HFF-Myc (cell line): Measurements from ENCODE around the gene SLC48A1.
A peak's percentile ranks its signal among the peaks of the same experiment; 100 is the strongest.

Source experiments
- DNase-seq: peaks from one replicate; pipeline ENCODE4 v3.0.0-alpha.2; 2011; ENCODE audit warnings: low read depth; ENCODE audit errors: extremely low read depth
- H3K4me3 ChIP-seq: replicated peaks from 2 replicates; pipeline ENCODE4 v1.5.1; 2011; ENCODE audit warnings: low read depth, mild to moderate bottlenecking, control low read depth, low read length
- CTCF ChIP-seq: IDR thresholded peaks from 2 replicates; pipeline ENCODE4 v1.5.1; 2012; ENCODE audit warnings: mild to moderate bottlenecking, low read depth, low read length, control low read depth; ENCODE audit errors: missing control alignments

SLC48A1 gene

GRCh38 chr12:47773062-47773857 lies at the start of gene SLC48A1:
SLC48A1 (plus strand) TSS chr12:47773238; CDS start chr12:47773305, 67 bp downstream.
- peak within 1 kb of the TSS; percentile 57 for H3K4me3 ChIP-seq
- TF ChIP-seq CTCF, result peak; percentile 21
- DNase-seq, result no peak

- no peak within 1 kb of the TSS for H3K4me3 ChIP-seq
- no peak for TF ChIP-seq CTCF
- DNase-seq, result no peak
Measured at GRCh38 chr12:47725091-47725772, 47.8 kb upstream of the SLC48A1 start, which contains the start of gene ENDOU. ENDOU (minus strand) TSS chr12:47725490; CDS start chr12:47725413, 77 bp downstream.

GRCh38 chr12:47725893-47726292 lies 47.1 kb upstream of the SLC48A1 start:
- no peak overlapping the region for H3K4me3 ChIP-seq
- peak; percentile 67 for DNase-seq
- no peak for TF ChIP-seq CTCF

- no peak for DNase-seq
- no peak overlapping the region for H3K4me3 ChIP-seq
- no peak for TF ChIP-seq CTCF
Measured at GRCh38 chr12:47729233-47729632, 43.8 kb upstream of the SLC48A1 start.

GRCh38 chr12:47730341-47730744 lies 42.7 kb upstream of the SLC48A1 start:
- no peak for DNase-seq
- TF ChIP-seq CTCF, result no peak

GRCh38 chr12:47731723-47732122 lies 41.3 kb upstream of the SLC48A1 start:
- no peak overlapping the region for H3K4me3 ChIP-seq
- TF ChIP-seq CTCF, result no peak
- DNase-seq, result no peak

More at GRCh38 chr12:47730341-47730744, 42.7 kb upstream of the SLC48A1 start:
- no peak overlapping the region for H3K4me3 ChIP-seq
